Rectal smooth muscle tissue (tissue), 1 donor: ENCODE results near the gene TNRC6C.

Source experiments
- H3K27ac ChIP-seq: one replicate; pipeline ENCODE4 v1.7.0; 2013; ENCODE audit warnings: low read depth, low read length, inconsistent platforms
- H3K27me3 ChIP-seq: one replicate; pipeline ENCODE4 v1.7.0; 2013; ENCODE audit warnings: low read length; ENCODE audit not compliant: control insufficient read depth, insufficient read depth
- H3K36me3 ChIP-seq: one replicate; pipeline ENCODE4 v1.7.0; 2013; ENCODE audit warnings: low read length; ENCODE audit not compliant: control insufficient read depth, insufficient read depth
- H3K4me1 ChIP-seq: one replicate; pipeline ENCODE4 v1.7.0; 2013; ENCODE audit warnings: low read length; ENCODE audit not compliant: control insufficient read depth, insufficient read depth
- H3K4me3 ChIP-seq: one replicate; pipeline ENCODE4 v1.7.0; 2013; ENCODE audit warnings: low read length
- H3K9ac ChIP-seq: one replicate; pipeline ENCODE4 v1.7.0; 2013; ENCODE audit warnings: low read length

Gene TNRC6C, protein sequence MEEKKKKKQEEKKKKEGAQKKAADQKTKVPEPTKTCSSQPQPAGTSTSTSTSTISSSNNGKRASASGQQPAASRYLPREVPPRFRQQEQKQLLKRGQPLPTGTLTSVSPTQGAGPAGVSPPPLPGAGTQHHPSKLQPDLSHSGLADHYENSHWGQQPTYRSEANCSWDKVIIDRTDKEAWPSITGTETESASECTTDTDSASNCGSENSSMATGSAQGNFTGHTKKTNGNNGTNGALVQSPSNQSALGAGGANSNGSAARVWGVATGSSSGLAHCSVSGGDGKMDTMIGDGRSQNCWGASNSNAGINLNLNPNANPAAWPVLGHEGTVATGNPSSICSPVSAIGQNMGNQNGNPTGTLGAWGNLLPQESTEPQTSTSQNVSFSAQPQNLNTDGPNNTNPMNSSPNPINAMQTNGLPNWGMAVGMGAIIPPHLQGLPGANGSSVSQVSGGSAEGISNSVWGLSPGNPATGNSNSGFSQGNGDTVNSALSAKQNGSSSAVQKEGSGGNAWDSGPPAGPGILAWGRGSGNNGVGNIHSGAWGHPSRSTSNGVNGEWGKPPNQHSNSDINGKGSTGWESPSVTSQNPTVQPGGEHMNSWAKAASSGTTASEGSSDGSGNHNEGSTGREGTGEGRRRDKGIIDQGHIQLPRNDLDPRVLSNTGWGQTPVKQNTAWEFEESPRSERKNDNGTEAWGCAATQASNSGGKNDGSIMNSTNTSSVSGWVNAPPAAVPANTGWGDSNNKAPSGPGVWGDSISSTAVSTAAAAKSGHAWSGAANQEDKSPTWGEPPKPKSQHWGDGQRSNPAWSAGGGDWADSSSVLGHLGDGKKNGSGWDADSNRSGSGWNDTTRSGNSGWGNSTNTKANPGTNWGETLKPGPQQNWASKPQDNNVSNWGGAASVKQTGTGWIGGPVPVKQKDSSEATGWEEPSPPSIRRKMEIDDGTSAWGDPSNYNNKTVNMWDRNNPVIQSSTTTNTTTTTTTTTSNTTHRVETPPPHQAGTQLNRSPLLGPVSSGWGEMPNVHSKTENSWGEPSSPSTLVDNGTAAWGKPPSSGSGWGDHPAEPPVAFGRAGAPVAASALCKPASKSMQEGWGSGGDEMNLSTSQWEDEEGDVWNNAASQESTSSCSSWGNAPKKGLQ (N-terminal part only)

DNA sequence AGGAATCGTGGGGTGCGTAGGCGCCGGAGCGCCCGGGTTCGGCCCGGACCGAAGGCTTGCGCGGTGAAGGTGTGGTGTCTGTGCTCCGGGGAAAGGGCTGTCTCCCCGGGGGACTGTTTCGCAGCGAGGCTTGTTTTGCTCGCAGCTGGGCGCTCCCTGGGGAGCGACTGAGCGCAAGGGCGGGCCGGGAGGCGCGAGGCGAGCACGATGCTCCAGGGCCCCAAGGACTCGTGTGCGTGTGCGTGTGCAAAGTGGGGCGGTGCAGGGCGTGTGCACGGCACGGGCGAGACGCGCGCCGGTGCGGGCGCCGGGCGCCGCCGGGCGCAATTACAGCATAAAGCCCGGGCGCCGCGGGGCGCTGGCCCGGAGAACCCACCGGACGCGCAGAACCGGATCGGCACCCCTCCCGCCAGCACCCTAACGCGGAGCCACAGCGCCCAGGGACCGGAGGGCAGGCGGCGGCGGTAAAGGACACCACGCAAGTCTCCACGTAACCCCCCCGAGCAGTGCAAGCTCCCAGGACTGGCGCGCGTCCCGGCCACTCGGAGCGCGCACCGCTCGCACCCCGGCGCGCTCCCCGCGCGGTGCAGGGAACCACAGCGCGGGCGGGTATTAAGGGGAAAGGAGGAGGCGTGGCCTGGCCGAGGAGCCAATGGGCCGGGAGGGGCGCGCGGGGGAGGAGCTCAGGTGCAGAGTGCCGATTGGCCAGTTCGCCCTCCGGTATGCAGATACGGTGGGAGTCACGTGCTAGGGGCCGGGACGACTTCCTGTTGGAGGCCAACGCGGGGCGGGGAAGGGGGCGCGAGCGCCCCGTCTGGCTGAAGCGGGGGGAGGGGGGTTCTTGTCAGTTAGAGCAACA lies at the start of gene TNRC6C:
TSS of gene TNRC6C (plus strand) at position 847 of the 859 bp plus-strand sequence. CDS start 45,504 bp downstream, outside the sequence.
- peaks cover 7% of the 10 kb centered on the region for H3K4me1 ChIP-seq
- H3K27me3 ChIP-seq: peaks cover 2% of the 10 kb centered on the region
- H3K9ac ChIP-seq: no peak within 1 kb of the TSS
- H3K27ac ChIP-seq: peak within 1 kb of the TSS; percentile 74
- peak within 1 kb of the TSS; percentile 85 for H3K4me3 ChIP-seq
- no peaks in the 10 kb centered on the region for H3K36me3 ChIP-seq

DNA sequence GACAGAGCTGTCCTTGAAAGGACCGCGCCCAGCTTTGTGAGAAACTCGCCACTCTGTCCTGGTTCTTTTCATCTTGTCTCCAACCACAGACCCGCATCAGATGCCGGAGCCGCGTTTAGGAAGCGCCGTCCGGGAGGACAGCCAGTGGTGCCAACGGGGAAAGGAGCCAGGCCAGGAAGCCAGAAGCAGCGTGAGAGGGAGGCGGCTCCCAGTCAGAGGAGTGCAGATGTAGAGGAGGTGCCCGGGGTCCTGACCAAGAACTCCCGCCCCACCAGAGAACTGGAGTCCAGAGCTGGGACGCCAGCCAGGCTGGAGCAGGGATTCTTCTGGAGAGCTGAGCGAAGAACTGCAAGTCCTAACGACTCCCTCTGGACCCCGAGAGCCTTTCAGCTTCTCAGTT lies 49.3 kb upstream of the TNRC6C start:
- no peak overlapping the region for H3K27ac ChIP-seq
- no peak overlapping the region for H3K9ac ChIP-seq
- H3K27me3 ChIP-seq: no peaks in the 10 kb centered on the region
- no peaks in the 10 kb centered on the region for H3K4me1 ChIP-seq
- H3K4me3 ChIP-seq: no peak overlapping the region
- no peaks in the 10 kb centered on the region for H3K36me3 ChIP-seq

DNA sequence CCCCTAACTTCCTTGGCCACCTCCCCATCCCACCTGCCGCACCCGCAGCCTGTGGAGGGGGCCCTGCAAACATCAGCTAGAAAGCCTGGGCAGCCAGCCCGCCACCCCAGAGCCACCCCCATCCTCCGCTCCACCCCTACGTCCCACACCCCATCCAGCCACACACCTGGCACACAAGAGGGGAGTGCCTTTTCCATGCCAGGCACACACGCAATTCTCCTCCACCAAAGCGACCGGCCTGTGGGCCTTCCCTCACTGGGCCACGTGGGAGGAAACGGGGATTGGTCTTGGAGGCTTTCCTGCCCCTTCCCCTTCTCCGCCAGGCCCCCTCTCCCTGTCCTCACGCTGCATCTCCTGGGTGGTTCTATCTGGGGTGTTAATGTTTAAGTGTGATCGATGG lies 48.7 kb upstream of the TNRC6C start:
- Histone ChIP-seq H3K9ac (no peak overlapping the region), H3K4me1 (no peaks in the 10 kb centered on the region), H3K27me3 (no peaks in the 10 kb centered on the region), H3K36me3 (no peaks in the 10 kb centered on the region), H3K27ac (no peak overlapping the region), H3K4me3 (no peak overlapping the region)

DNA sequence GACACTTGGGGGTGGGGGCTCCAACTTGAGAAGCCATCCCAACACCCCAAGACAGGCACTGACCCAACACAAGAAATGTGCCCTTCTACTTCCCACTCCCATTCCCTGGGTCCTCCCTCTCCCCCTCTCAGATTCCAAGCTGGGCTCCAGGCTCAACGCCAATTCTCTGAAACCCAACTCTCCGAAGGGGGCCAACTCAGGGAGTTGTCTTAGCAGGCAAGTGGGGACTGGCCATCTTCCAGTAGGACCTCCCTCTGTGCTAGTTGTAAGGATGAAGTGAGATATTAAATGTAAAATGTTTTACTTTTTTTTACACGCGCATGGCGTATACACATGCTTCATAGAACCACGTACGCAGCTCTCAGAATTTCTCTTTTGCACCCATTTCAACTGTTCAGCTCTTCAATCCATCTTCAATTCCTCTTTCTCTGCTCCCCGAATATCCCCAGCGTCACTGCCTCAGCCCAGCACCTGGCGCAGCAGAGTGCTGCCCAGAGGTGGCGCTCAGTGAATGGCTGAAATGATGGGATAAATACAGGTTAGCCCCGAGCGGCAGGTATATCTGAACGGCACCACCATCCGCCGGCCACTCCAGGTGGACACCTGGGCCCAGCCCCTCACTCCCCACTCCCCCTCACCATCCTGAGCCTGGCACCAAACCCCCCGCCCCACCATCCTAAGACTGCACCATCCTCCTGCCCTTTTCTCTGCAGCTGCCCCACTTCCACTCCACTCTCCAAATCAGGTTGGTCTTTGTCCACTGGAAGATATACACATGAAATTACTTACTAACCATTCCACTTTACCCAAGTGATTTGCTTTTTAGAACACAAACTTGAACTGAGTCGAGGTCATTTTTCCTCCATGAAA lies 43.9 kb upstream of the TNRC6C start:
- Histone ChIP-seq H3K4me3 (no peak overlapping the region), H3K27me3 (peaks cover 6% of the 10 kb centered on the region), H3K27ac (no peak overlapping the region), H3K4me1 (no peaks in the 10 kb centered on the region), H3K9ac (no peak overlapping the region), H3K36me3 (no peaks in the 10 kb centered on the region)

DNA sequence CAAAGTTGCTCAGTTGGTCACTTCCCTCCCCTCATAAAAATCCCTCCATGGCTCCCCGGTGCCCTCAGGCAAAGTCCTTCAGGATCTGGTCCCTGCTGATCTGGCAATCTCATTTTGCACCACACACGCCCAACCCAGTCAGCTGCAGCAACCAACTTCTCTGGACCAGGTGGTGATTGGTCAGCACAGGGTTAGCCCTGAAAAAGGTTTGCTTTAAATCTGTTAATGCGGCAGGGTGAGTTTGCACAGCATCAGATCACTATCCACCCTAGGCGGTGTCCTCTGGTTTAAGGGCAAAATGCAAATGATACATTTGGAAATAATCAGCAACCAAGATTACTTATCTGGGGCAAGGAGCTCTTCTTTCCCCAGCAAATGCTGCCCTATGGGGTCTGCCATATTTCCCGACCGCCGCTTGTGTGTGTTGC lies 42.9 kb upstream of the TNRC6C start:
- Histone ChIP-seq H3K9ac (no peak overlapping the region), H3K27me3 (peaks cover 6% of the 10 kb centered on the region), H3K4me1 (no peaks in the 10 kb centered on the region), H3K4me3 (no peak overlapping the region), H3K27ac (no peak overlapping the region), H3K36me3 (no peaks in the 10 kb centered on the region)

DNA sequence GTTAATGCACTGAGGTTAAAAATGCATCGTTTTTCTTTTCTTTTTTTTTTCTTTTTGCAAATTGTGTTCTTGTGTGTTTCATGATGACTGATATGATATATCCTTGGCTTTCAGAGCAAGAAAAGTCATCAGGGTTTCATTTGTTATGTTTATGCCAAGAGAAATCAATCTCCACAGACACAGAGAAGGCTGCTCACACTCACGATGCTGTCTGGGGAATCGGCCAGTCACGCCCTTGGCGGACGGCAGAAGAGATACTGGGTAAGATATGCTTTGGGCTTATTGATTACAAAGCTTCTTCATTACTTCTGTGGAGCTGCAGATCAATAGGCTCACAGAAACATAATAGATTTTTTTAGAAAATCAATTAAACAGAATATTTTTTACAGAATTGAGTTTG lies 42.2 kb upstream of the TNRC6C start:
- H3K4me3 ChIP-seq: no peak overlapping the region
- H3K4me1 ChIP-seq: no peaks in the 10 kb centered on the region
- no peak overlapping the region for H3K9ac ChIP-seq
- H3K27me3 ChIP-seq: peaks cover 6% of the 10 kb centered on the region
- H3K27ac ChIP-seq: no peak overlapping the region
- no peaks in the 10 kb centered on the region for H3K36me3 ChIP-seq

DNA sequence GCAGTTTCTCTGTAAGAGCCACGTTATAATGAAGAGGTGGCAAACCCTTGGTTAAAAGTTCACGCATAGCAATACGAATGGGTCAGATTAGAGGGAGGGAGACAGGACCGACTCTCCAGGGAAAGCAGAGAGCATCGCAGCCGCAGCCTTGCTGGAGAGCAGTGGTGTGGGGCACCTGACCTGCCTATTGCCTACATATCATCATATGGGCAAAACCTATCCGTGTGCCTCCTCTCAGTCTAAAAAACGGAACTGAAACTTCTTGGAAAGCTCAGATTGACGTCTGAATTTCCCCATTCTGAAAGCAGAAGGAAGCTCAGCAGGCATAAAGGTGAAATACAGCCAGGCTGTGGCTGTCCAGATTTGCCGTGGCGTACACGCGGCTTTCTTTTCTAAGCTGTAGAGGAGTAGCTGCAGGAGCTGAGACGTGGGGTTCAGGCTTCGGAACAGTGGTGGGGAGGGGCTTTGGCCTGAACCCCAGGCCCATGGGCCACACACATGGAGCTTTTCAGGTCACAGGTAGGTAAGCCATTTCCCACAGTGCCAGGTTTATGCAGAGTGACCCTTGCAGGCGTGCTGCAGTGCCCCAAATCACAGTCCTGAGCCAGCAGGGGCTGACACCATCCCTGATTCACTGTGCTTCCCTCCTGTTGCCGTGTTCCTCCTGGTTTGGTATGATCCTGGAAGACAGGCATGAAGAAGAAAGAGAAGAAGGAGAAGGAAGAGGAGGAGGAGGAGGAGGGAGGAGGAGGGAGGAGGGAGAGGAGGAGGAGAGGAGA lies 41.6 kb upstream of the TNRC6C start:
- Histone ChIP-seq H3K9ac (no peak overlapping the region), H3K27me3 (peaks cover 6% of the 10 kb centered on the region), H3K4me3 (peak overlapping the region; percentile 9), H3K36me3 (no peaks in the 10 kb centered on the region), H3K27ac (no peak overlapping the region), H3K4me1 (no peaks in the 10 kb centered on the region)

DNA sequence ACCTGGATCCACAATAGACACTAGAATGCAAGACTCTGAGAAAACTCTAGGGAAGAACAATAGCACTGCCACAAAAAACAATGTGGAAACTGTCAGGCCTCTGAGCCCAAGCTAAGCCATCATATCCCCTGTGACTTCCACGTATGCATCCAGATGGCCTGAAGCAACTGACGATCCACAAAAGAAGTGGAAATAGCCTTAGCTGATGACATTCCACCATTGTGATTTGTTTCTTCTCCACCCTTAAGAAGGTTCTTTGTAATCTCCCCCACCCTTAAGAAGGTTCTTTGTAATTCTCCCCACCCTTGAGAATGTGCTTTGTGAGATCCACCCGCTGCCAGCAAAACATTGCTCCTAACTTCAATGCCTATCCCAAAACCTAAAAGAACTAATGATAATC lies 39.2 kb upstream of the TNRC6C start:
- Histone ChIP-seq H3K4me1 (no peaks in the 10 kb centered on the region), H3K27me3 (peaks cover 9% of the 10 kb centered on the region), H3K36me3 (no peaks in the 10 kb centered on the region), H3K27ac (no peak overlapping the region), H3K4me3 (no peak overlapping the region), H3K9ac (no peak overlapping the region)

DNA sequence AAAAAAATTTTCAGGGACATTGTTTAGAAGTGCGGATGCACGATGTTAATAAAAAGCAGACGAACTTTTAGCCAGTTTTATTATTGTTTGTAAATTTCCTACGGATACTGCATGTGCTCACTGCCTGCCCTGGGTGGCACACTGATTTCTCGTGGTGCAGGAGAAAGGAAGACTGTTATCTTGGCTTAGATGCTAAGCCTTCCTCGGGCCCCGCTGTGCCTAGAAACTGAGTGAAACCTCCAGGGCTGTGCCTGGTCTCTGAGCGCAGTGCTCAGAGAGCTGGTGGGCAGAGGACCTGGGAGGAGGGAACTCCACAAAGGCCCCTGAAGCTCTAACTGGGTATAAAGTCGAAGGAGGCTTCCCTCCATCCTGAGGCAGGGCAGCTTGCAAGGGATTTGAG lies 35.4 kb upstream of the TNRC6C start:
- H3K27ac ChIP-seq: no peak overlapping the region
- no peak overlapping the region for H3K4me3 ChIP-seq
- no peaks in the 10 kb centered on the region for H3K4me1 ChIP-seq
- no peaks in the 10 kb centered on the region for H3K36me3 ChIP-seq
- peaks cover 3% of the 10 kb centered on the region for H3K27me3 ChIP-seq
- H3K9ac ChIP-seq: no peak overlapping the region

DNA sequence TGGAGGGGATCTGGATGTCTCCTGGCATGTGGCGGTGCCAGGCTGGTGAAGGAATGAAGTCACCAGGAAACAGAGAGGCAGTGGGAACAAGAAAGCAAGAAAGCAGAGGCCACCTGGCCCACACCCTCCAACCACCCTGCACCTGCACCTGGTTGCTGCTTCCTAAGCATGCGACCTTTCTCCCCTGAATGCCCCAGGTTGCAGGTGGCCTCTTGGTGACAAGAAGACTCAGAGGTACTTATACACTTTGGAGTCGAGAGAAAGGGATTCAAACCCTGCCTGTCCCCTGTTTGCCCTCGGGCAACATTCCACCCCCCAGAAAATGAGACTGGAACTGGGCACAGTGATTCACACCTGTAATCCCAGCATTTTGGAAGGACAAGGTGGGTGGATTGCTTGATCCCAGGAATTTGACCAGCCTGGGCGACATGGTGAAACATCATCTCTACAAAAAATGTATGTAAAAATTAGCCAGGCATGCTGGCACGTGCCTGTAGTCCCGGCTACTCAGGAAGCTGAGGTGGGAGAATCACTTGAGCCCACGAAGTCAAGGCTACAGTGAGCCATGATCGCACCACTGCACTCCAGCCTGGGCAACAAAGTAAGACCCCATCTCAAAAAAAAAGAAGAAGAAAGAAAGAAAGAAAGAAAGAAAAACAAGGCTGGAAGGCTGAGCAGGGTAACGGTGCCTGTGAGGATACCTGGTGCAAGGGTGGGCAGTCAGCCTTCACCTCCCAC lies 34.6 kb upstream of the TNRC6C start:
- H3K27ac ChIP-seq: no peak overlapping the region
- H3K4me3 ChIP-seq: no peak overlapping the region
- no peaks in the 10 kb centered on the region for H3K36me3 ChIP-seq
- no peak overlapping the region for H3K9ac ChIP-seq
- peaks cover 3% of the 10 kb centered on the region for H3K27me3 ChIP-seq
- H3K4me1 ChIP-seq: no peaks in the 10 kb centered on the region
